HG03521 (cell line): ENCODE data around the gene SPOCK1.
A peak's percentile ranks its signal among the peaks of the same experiment; 100 is the strongest.
"Not testable (repeated sequence)": the region's sequence is repeated elsewhere in the genome, so short reads cannot be mapped to it uniquely, and the experiment has no call there.

Experiments
- ATAC-seq: cut with Tn5 transposase; IDR thresholded peaks from one replicate; pipeline ENCODE4 v1.9.1; 2021; ENCODE audit warnings: mild to moderate bottlenecking, moderate library complexity; ENCODE audit not compliant: unreplicated experiment

Gene SPOCK1

DNA sequence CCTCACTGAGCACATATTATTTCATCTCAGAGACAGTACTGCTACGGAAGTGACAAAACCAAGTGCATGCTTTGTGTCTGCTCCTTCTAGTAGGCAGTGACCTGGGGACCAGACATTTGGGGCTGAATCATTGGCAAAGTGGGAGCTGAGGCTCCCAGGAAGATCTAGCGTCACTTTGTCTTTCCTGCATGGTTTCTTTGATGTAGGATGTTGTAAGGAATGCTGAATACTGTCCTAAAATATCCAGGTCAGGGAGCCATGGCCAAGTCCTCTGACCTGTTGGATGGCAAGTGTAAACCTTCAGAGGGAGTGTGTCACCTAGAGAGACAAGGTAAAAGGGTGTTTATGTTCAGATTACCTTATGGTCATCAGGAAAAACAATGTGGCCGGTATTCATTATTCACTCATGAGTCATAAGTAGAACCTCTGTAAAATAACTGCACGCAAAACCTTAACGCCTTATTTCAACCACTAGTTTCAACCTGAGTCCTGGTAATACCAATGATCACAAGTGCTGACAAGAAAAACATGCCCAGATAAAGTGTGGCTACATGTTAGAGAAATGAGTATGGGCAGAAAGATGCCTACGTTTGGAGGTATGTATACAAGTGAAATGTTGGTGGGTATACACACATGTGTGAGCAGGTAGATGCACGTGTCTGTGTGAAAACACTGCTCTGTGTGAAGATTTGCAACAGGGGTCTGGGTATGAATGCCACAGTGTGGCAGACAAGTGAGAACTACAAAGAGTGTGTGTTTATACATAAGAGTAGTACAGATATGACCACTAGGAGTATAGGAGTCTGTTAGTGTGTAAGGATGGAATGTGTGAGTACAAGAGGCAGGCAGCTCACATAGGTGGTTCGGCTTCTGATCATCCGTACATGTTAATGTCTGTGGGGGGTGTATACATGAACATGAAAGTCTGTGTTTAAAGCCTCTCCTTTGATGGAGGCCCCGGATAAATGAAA, 263.9 kb downstream of the SPOCK1 start:
- ATAC-seq, result no peak

- no peak for ATAC-seq
Measured at GRCh38 chr5:137233726-137234125, 265.4 kb downstream of the SPOCK1 start.

DNA sequence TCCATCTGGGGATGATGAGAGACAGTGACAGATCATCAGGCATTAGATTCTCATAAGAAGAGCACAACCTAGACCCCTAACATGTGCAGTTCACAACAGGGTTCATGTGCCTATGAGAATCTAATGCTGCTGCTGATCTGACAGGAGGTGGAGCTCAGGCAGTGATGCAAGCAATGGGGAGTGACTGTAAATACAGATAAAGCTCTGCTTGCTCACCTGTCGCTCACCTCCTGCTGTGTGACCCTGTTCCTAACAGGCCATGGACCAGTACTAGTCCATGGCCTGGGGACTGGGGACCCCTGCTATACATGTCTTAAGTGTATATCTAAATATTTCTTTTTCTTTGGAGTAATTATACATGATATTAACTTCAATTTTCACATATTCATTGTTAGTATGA, 265.8 kb downstream of the SPOCK1 start:
- not testable (repeated sequence) for ATAC-seq

DNA sequence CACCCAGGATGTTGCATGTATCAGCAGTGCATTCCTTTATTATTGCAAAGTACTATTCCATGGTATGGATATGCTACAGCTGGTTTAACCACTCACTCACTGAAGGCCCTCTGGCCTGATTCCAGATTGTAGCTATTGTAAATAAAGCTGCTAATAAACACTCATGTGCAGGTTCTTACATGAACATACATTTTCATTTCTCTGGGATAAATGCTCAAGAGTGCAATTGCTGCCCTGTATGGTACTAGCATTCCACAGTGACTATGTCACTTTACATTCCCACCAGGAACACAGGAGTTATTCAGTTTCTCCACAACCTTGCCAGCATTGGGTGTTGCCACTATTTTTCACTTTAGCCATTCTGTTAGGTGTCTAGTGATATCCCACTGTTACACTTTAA, 267.6 kb downstream of the SPOCK1 start:
- ATAC-seq, result no peak

GRCh38 chr5:137228816-137229215, 270.3 kb downstream of the SPOCK1 start:
- no peak for ATAC-seq

GRCh38 chr5:137226081-137226480, 273.0 kb downstream of the SPOCK1 start:
- ATAC-seq, result no peak

DNA sequence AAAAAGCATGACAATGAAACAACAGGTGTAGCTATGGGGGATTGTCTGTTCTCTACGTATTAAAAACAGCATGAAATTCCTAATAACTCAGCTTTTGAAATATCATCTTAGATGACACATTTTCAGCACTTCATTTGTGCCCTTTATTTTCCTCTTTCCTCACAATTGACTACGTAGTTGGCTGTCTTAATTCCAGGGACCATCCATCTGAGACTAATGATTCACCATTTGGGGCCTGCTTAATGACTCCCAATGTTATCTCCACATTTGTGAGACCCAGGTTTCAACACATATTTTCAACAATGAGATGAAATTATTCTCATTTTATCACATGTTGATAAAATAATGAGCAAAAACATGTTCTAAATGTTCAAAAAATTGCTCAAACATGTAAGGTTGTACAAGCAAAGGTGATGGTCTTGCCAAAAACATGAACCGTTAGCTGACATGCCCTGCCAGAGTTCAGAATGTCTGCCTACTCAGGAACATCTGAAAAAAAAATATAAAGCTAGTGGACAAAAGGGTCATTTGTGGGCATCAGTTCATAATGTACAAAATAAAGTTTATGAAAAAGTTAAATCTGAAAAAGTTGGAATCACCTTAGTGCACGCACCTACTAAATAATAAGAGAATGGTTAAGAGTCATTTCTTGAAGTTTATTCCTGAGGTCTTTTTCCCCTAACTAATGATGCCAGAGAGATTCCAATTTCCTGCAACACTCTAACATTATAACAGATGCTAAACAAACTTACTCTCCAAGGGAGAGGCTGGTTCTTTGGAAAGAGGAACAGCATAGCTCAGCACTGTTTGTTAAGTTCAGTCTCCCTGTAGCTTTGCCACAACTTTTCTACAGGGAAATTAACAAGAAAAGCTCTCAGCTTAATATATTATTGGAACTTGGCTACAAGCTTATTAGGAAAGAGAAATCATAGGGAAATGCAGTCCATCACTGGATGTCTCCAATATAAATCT, 275.5 kb downstream of the SPOCK1 start:
- no peak for ATAC-seq

DNA sequence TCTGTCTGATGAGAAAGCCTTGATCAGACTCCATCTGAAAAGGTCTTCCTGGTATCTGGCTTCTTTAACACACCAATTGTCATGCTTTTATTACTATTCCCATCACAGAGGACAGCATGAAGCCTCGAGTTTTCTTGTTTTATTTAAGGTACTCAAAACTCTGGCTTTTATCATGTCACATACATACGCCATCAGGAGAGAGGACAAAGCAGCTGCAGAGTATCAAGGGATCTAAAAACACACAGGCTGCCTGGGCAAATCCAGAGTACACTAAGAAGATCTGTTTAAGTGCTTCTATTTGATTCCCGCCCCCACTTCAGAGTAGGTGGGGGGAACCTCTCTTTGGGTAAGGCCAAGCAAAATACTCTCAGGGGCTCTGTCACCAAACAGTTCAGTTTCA, 277.2 kb downstream of the SPOCK1 start:
- ATAC-seq, result no peak

- peak; percentile 78 for ATAC-seq
Measured at GRCh38 chr5:137220523-137220927, 278.6 kb downstream of the SPOCK1 start.

- no peak for ATAC-seq
Measured at GRCh38 chr5:137218896-137219295, 280.2 kb downstream of the SPOCK1 start.

DNA sequence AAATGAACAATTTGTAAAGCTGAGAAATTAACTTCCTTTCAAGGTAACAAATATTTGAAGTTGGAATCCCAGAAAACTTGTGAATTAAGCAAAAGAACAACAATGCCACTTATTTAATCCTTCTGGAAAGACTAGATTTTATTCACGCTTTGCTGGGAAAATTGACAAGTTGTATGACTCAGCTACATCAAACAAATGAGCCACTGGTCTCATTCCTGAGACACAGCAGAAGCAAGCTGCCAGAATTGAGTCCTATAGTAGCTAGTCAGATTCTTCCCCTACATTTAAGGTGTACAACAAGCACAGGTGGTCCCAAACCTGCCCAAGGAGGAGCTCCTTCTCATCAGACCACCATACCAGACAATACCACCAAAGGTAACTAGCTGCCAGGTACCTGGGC, 280.7 kb downstream of the SPOCK1 start:
- ATAC-seq, result no peak

DNA sequence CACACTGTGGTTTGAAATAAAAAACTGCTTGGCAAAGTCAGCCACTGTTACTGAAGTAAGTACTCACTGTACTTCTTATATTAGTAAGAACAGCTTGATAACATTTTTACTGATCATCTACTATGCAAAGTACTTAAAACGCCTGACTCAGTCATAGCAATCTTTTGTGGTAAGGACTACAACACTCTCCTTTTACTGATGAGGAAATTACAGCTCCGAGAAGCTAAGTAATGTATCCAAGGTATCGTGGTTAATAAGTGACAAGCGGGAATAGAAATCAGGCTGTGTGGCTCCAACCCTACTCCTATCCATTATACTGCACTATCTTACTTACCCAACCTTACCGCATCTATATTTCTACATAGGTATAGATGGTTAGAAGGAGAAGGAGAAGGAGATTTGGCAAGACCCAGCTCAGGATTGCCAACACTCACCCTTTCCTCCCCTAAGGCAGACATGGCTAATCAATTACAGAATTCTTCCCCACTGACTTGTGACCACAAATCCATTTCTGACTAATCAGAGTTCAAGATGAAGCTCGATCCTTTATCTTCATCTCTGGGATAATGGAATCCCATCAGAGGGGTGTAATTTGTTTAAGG, 281.4 kb downstream of the SPOCK1 start:
- ATAC-seq, result no peak

DNA sequence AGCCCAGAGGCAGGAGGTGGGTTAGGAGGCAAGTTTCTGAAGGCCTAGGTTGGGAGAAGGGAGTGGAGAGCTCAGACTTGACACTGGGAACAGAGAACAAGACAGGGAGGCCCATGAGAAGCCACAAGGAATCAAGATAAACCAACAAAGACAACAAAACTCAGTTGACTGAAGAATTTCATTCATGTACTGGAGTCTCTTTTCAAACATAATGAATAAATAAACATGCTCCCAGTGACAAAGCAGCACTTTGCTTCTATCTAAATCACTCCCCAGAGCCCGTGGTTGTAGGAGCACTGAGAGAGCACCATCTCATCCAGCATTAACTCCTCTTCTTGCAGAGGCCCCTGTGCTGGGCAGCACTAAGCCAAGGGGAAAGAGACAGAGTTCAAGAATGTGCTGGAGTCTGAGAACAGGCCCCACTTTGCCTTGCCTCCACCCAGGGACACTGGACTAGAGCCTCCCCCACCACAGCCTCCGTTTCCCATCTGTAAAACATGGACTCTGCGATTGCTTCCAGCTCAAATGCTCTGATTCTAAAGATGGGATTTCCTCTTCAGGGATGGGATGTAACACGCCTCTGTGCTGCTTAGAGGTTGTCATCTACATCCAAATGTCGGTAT, 282.0 kb downstream of the SPOCK1 start:
- no peak for ATAC-seq

DNA sequence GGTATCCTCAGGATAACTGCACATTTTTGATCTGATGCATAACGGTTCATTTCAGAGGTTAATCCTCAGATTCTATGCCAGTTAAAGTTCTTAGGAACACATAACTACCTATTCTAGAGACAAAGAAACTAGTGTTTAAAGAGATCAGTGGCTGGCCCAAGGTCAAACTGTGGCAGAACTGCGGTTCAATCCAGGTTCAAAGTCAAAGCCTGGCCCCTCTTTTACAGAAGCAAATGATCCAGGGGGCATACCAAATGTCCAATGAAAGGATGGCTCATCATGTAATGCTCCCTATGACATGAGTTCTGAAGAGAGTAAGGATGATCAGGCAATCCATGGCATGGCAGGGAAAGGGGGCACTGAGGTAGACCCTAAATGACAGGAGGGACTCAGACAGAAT, 283.3 kb downstream of the SPOCK1 start:
- ATAC-seq, result no peak

- ATAC-seq, result no peak
Measured at GRCh38 chr5:137215261-137215660, 283.9 kb downstream of the SPOCK1 start.

GRCh38 chr5:137214446-137215189, 284.5 kb downstream of the SPOCK1 start:
- no peak for ATAC-seq

DNA sequence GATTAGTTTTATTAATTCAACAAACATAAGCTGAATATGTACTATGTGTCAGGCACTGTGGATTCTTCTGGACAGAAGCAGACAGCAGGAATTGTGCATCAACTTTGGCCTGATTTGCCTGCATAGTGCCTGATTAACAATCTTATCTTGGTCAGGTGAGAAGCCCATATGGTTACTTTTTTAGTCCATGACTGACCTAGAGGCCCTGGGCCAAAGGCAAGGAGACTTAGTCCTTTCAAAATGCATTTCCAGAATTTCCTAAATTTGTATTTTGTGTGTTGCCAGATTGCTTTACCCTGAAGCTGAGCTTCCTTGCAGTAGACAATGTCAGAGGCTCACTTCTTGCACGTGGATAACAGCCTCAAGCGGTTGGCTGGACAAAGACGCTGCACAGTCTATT, 286.7 kb downstream of the SPOCK1 start:
- ATAC-seq, result no peak

DNA sequence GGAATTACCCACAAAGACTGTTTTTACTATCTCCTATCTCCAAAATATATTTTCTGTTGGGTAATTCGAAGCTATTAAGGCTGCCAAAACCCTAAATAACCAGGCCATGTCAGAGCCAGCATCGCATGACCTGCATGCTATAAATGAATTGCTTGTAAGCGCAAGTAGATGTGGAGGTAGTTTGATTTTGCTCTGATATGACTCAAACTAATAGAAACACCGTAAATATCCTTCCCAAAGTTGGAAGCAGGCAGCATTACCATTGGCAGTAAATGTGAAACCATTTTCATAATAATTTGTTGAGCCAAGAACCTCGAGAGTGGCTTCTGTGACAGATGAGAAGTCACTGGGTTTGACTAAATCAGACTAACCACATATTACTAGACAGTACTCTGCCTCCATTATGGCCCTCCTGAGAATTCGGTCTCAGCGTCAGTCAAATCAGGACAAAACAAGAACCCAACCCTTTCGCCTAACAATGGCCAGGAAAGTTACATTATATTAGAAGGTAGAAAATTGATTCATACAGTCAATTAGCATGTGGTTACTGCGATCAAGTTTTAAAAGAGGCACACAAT, 289.8 kb downstream of the SPOCK1 start:
- ATAC-seq, result no peak

- ATAC-seq, result no peak
Measured at GRCh38 chr5:137207023-137207760, 291.9 kb downstream of the SPOCK1 start.
